Body of pancreas (tissue), 4 donors: ENCODE measurements around the gene MAP3K12.

Experiments used
- CTCF ChIP-seq, 7 experiments: fragments of 450-650 bp in 4 of 7; fragments of 200-600 bp in 3 of 7; sonication (generic) in 3 of 7; IDR thresholded peaks; one replicate each; pipeline ENCODE4 v1.5.1; 2016 to 2019; ENCODE audit warnings: antibody characterized with exemption in 7 of 7
- POLR2A ChIP-seq, 3 donors: fragments of 450-650 bp; IDR thresholded peaks; one replicate each; pipeline ENCODE4 v1.6.1; 2016; ENCODE audit warnings: antibody characterized with exemption in 3 of 3, mild to moderate bottlenecking in 2 of 3

GRCh38 chr12:53510181-53510812 is 11.0 kb upstream of the MAP3K12 start:
- TF ChIP-seq CTCF (IDR thresholded peaks at IDR 0.05): no peak
- no peak for TF ChIP-seq POLR2A (IDR thresholded peaks at IDR 0.05)
